Stimulated activated CD8-positive, alpha-beta memory T cell treated with anti-CD3 and anti-CD28 coated beads, Interleukin-2, amount 100 ng/mL, for 1 hour (primary cell): ENCODE results near the gene PLA2G4F.

ENCODE experiments used
- DNase-seq, 2 donors: peaks; one replicate each; pipeline ENCODE4 v3.0.0-alpha.2; 2020; ENCODE audit warnings: low read depth in 2 of 2

PLA2G4F gene

GRCh38 chr15:42156243-42156922 is at the start of gene PLA2G4F:
TSS of gene PLA2G4F (minus strand) at chr15:42156636. CDS start at chr15:42156549, 87 bp downstream.
- no peak for DNase-seq

- no peak for DNase-seq
Measured at GRCh38 chr15:42203891-42204290, 47.5 kb upstream of the PLA2G4F start.

- no peak for DNase-seq
Measured at GRCh38 chr15:42202653-42203052, 46.2 kb upstream of the PLA2G4F start.

GRCh38 chr15:42201801-42202200 is 45.4 kb upstream of the PLA2G4F start:
- DNase-seq = no peak

GRCh38 chr15:42199126-42199525 is 42.7 kb upstream of the PLA2G4F start:
- DNase-seq = no peak

- no peak for DNase-seq
Measured at GRCh38 chr15:42198516-42198915, 42.1 kb upstream of the PLA2G4F start.

GRCh38 chr15:42194513-42194912 is 38.1 kb upstream of the PLA2G4F start:
- DNase-seq = no peak

GRCh38 chr15:42193383-42193782 is 36.9 kb upstream of the PLA2G4F start:
- DNase-seq = no peak

- DNase-seq = no peak
Measured at GRCh38 chr15:42191610-42192346, 35.3 kb upstream of the PLA2G4F start.

- DNase-seq = no peak
Measured at GRCh38 chr15:42190370-42190769, 33.9 kb upstream of the PLA2G4F start.

- DNase-seq = no peak
Measured at GRCh38 chr15:42185801-42186200, 29.4 kb upstream of the PLA2G4F start.

GRCh38 chr15:42184736-42185135 is 28.3 kb upstream of the PLA2G4F start:
- DNase-seq = no peak

- no peak for DNase-seq
Measured at GRCh38 chr15:42184296-42184695, 27.9 kb upstream of the PLA2G4F start.

GRCh38 chr15:42182961-42183360 is 26.5 kb upstream of the PLA2G4F start:
- no peak for DNase-seq

- DNase-seq = no peak
Measured at GRCh38 chr15:42182328-42182886, 26.0 kb upstream of the PLA2G4F start.

GRCh38 chr15:42178056-42178455 is 21.6 kb upstream of the PLA2G4F start:
- DNase-seq = no peak

GRCh38 chr15:42175671-42176070 is 19.2 kb upstream of the PLA2G4F start:
- no peak for DNase-seq

- no peak for DNase-seq
Measured at GRCh38 chr15:42172475-42172874, 16.0 kb upstream of the PLA2G4F start.

- no peak for DNase-seq
Measured at GRCh38 chr15:42171795-42172194, 15.4 kb upstream of the PLA2G4F start.

- DNase-seq = no peak
Measured at GRCh38 chr15:42171122-42171521, 14.7 kb upstream of the PLA2G4F start.

- no peak for DNase-seq
Measured at GRCh38 chr15:42166225-42166940, 9.9 kb upstream of the PLA2G4F start.

GRCh38 chr15:42165106-42165505 is 8.7 kb upstream of the PLA2G4F start:
- DNase-seq = no peak
